ENCODE results near the gene SLC6A6.

The SLC6A6 gene

DNA sequence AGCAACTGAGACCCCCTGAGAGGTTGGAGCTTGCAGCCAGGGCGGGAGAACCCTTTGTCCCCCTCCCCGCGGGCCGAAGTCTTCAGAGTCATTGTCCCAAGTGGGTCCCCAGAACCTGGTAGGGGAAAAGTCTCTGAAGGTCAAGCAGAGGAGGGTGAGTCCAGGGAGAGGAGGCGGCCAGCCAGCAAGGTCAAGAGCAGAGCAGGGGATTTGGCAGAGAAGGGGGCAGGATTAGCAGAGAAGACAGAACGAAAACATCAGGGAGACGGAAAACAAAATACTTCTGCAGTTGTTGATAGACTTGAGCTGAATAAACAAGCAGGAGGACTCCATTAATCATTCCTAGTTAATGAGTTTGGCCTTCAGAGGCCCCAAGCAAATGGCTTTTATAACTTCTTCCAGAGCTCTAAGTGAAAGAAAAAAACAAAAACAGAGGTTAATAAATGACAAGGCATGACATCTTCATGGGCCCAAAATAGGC lies 71.0 kb downstream of the SLC6A6 start:
- DNase-seq: no peak

DNA sequence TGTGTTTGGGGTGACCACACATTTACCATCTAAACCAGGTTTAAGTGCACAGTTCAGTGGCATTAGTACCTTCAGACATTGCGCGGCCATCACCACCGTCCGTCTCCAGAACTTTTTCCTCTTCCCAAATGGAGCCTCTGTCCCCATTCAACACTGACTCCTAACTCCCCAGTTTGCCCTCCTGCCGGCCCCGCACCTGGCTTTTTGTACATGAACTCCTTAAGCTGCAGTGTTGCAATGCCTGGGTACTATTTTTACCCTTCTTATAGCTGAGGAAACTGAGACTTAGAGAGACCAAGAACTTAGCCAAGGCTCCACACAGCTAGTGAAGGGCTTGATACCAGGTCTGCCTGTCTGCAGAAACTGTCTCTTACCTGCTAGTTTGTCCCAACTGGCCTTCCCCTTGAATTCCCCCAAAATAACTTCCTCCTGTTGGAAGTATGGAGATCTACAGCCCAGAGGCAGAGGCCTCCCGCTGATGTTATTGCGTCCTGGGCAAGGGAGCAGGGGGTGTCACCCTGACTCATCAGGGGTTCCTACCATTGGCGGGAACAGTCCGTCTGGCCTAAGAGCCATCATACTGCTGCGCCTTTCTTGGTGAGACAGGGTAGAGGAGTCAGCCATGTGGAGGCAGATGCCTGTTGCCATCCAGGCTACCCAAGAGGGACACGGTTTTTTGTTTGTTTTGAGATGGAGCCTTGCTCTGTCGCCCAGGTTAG lies 72.1 kb downstream of the SLC6A6 start:
- no peak for DNase-seq

DNA sequence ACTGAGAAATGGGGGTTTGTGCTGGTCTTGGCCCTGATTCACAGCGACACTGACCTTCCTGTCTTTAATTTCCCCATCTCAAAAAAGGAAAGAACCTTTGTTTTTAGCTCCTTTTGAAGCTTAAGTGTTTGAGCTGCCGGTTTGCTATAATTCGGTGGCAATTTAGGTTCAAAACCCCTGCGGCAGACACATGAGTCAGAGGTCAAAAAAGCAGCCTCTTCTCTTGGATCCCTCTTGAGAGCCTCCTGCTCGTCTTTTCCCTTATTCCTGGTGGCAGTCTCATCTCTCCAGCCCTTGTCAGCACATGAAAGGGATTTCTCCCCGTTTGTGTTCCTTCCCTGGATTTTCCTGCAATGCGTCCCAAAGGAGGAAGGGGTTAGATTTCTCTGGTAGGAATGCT lies 73.2 kb downstream of the SLC6A6 start:
- no peak for DNase-seq

DNA sequence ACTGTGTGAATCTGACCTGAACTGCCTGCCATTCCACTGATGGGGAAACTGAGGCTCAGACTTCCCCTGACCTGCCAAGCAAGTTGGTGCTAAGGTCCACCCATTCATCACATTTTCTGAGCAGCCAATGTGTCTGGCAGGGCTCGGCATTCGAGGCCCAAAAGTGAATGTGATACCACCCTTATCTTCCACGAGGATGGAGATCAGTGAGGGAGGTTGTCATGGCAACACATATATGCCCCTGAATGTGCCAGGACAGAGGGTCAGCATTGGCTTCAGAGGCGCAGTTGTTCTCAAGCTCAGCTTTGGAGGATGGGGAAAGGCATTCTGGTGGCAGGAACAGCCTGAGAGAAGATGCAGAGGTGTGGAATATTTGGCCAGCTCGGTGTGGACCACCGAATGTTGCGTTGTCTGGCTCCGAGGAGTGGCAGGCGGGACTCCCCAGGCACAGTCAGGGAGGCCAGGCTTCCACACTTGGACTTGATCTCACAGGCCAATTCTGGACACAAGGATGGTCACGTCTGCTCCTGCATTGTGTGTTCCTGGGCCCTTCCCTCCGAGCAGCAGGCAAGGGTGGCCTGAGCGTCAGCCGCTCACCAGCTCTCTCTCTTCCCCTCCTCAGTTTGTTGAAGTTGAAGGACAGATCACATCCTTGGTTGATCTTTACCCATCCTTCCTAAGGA lies 74.3 kb downstream of the SLC6A6 start:
- no peak for DNase-seq

- DNase-seq: no peak
Measured at GRCh38 chr3:14477311-14477935, 75.0 kb downstream of the SLC6A6 start.

- no peak for DNase-seq
Measured at GRCh38 chr3:14478956-14479550, 76.6 kb downstream of the SLC6A6 start.

- no peak for DNase-seq
Measured at GRCh38 chr3:14479591-14479990, 77.2 kb downstream of the SLC6A6 start.

DNA sequence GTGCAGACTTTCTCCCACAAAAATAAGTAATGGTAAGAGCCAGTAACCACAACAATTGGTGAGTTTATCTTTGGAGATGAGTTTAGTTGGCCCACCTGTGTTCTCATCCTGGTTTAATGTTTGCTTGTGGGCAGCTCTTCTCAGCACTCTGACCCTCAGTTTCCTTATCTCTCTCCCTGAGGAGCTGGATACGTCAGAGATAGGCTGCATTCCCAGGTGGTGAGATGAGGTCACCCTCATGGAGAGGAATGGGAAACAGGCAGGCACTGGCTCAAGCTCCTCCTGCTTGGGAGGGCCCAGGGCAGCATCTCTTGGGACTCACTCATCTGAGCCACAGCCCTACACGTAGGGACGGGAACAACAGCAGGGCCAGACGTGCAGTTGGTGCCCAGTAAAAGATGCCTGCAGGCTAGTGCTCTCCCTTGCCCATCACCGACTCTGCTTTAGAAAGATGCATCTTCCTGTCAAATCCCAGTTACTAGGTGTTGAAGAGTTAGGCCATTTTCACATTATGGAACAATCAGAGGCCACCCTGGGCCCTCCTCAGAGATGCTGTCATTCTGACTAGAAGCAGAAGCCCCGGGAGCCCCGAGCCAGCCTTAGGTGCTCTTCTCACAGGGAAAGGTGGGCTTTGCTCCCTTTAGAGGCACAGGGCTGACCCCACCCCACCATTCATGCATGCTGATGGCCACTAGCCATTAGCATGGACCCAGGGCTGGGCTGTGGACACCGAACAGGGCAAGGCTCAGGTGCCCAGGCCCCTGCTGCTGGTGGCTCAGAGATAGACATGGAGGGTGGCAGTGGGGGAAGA lies 78.0 kb downstream of the SLC6A6 start:
- DNase-seq: no peak

DNA sequence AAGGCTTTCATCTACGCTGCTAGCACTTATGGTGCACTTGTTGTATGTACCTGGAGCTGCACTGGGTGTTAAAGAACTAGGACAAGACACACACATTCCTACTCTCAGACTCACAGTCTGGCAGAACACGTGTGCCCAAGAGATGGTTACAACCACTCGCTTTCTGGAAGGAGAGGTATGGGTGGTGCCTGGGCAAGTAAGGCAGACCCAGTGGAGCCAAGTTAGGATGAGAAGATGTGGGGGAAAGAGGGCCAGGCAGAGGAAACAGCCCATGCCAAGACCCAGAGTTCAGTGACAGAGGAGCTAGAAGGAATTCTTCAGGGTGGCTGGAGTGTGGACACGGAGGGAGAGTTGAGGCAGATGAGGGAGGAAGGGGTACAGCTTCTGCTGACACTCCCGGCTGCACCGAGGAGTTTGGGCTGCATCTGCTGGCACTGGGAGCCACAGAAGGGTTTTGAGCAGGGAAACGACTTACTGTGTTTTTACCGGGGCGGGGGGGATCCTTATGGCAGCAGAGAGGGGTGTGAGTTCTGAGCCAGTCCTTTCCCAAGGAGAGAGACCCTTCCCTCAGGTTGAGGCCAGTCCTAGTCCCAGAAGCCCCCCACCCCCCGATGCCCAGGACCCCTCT lies 78.7 kb downstream of the SLC6A6 start:
- no peak for DNase-seq

DNA sequence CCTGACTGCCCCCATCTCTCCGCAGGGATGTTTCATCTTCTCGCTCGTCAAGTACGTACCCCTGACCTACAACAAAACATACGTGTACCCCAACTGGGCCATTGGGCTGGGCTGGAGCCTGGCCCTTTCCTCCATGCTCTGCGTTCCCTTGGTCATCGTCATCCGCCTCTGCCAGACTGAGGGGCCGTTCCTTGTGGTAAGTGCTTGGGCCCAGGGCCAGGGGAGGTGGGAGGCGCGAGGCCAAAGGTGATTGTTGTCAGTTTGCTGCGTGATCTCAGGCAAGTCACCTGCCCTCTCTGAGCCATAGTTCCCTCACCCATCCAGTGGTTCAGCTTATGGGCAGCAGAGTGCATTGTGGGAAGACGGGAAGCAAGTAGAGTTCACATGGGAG lies 79.2 kb downstream of the SLC6A6 start:
- no peak for DNase-seq

DNA sequence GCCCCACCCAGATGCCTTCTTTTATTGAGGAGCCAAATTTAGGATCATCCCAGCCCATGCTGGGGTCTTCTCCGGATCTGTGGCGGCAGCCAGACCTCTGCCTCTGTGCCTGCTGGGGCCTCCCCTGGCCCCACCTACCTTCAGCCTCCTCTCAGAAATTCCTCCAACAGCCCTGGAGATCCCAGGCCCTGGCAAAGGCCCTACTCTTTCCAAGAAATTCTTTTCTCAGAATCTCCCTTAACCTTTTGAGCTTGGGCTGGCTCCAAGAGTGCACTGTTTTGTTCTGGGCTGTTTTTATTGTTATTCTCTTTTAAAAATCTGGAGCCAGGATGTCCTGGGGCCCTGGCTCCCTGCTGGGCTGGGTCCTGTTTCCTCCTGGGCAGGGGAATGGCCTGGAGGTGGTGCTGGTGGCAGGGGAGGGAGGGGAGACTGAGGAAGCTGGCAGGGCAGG lies 79.9 kb downstream of the SLC6A6 start:
- DNase-seq: no peak

DNA sequence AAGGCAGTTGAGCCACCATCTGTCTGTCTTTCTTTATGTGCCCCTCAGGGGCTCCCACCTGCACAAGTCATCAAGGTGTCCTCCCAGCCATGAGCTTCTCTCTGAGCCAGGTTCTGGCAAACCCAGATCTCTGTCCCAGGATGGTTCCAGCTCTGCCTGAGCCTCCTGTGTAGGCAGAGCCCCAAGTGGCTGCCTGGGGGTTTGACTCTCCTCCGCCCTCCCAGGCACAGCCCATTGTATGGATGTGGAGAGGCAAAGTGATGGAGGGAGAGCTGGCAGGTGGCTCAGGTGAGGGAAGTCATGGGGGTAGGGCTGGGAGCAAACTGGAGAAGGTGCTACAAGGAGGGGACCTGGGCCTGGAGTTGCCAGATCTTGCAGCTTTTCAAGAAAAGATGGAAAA lies 80.9 kb downstream of the SLC6A6 start:
- DNase-seq: no peak

DNA sequence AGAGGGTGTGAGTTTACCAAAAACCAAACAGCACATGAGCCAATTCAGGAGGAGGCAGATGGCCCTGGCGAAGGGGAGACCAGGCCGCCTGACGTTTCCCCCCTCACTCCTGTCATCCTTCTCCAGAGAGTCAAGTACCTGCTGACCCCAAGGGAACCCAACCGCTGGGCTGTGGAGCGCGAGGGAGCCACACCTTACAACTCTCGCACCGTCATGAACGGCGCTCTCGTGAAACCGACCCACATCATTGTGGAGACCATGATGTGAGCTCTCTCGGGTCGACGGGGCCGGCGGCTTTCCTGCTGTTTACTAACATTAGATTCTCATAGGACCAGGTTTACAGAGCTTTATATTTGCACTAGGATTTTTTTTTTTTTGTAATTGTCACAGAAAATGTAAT lies 82.3 kb downstream of the SLC6A6 start:
- DNase-seq: no peak

- no peak for DNase-seq
Measured at GRCh38 chr3:14485981-14486380, 83.6 kb downstream of the SLC6A6 start.

DNA sequence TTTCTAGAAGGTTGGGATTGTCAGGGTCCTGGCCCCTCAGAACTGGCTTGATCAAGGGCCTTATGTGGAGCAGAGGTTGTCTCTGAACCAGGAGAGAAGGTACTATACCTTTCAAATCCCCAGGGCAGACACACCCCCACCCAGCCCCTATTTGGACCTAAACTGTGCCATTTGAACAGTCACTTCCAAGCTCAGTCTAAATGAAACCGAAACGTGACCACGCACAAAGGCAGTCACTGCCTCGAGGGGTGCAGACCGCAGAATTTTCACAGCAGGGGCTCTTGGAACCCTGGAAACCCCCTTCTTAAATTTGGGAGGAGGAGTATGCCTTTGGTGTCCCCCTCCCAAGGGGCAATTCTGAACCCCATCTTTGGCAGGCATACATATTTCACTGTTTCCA lies 84.1 kb downstream of the SLC6A6 start:
- DNase-seq: no peak

- no peak for DNase-seq
Measured at GRCh38 chr3:14487086-14487485, 84.7 kb downstream of the SLC6A6 start.

- DNase-seq: no peak
Measured at GRCh38 chr3:14487821-14488220, 85.4 kb downstream of the SLC6A6 start.

DNA sequence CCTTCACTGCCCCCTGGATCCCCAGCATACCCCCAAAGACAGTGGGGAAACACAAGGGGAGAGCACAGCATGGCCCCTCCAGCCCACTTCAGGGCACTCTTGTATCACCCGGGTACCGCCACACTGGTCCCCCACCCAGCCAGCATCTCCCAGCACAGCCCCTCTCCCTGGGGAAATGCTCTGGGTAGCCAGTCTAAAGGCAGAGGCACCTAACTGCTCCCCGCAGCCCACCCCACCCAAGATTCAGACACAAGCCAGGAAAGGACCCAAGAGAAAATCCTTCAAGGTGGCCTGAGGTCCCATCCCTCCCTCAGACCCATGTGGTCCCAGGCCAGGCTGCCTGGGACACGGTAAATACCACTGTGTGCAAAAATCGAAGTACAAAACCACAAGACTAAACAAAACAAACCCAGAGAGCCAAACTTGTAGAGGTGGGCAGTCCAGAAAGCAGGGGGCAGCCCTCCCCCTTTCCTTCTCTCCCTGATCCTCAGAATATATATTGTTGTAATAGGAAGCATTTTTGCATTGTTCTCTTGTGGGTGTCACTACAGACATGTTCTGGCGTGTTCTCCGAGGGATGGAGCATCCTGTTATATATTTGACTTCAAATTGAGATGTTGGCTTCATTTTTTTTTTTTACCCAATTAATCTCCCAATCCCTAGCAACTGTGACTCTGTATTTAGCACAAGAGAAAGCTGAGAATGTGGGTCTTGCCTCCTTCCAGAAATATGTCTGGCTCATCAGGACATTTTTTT lies 86.1 kb downstream of the SLC6A6 start:
- no peak for DNase-seq

- no peak for DNase-seq
Measured at GRCh38 chr3:14489641-14490040, 87.2 kb downstream of the SLC6A6 start.

DNA sequence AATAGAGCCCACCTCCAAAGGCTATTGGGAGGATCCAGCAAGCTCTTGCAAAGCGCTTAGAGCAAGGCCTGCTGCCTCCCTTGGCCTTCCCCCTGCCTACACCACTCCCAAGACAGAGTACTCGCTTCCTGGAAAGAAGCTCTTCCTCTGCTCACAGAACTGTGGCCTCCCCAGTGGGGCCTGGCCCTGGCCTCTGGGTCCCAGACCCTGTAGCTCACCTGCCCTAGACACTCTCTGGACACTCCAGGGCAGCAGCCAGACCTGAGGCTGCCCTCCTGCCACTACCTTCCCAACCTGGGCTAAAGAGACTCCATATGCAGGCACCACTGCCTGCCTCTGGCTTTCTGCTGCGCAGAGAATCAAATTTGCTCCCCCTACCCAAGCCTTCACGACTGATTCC lies 87.8 kb downstream of the SLC6A6 start:
- DNase-seq: no peak

- DNase-seq: no peak
Measured at GRCh38 chr3:14490831-14491230, 88.4 kb downstream of the SLC6A6 start.

Measured in KG1 (cell line).